OCI-LY7 (cell line): ENCODE results near the gene JAZF1.

Experiments
- EZH2phosphoT487 ChIP-seq: fragments of 200-600 bp; sonication (generic); IDR thresholded peaks from 2 replicates; pipeline ENCODE4 v1.6.1; 2018; ENCODE audit warnings: low read depth, borderline replicate concordance, mild to moderate bottlenecking, mixed run types, antibody characterized with exemption, low read length, moderate library complexity, mixed read lengths
- TF ChIP-seq, protein P1 (sequence below): fragments of 200-600 bp; sonication (generic); conservative IDR thresholded peaks from 2 replicates; pipeline ENCODE4 v1.5.1; 2014; ENCODE audit warnings: mild to moderate bottlenecking, antibody characterized with exemption, low read length, moderate library complexity, mixed read lengths

DNA sequence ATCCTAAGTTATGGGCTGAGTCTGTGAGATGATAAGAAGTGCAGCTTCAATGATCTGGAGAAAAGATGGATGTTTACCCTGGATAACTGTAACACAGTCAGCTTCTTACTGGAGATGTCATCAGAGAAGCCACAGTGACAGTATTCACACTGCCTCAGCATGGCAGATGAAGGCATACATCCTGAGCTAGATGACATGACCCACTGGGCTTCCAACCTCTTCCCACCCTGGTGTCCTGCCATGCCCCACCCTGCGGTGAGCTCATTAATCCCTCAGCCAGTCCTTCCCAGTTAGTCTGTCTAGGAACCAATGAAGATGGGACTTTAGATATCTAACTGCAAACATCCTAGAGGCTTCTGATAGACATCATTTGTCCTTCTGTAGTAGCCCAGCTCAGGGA is 226.8 kb downstream of the JAZF1 start:
- TF ChIP-seq, protein P1, sequence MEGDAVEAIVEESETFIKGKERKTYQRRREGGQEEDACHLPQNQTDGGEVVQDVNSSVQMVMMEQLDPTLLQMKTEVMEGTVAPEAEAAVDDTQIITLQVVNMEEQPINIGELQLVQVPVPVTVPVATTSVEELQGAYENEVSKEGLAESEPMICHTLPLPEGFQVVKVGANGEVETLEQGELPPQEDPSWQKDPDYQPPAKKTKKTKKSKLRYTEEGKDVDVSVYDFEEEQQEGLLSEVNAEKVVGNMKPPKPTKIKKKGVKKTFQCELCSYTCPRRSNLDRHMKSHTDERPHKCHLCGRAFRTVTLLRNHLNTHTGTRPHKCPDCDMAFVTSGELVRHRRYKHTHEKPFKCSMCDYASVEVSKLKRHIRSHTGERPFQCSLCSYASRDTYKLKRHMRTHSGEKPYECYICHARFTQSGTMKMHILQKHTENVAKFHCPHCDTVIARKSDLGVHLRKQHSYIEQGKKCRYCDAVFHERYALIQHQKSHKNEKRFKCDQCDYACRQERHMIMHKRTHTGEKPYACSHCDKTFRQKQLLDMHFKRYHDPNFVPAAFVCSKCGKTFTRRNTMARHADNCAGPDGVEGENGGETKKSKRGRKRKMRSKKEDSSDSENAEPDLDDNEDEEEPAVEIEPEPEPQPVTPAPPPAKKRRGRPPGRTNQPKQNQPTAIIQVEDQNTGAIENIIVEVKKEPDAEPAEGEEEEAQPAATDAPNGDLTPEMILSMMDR = no peak
- TF ChIP-seq EZH2phosphoT487 = no peak
